Kidney (tissue), 14 donors: ENCODE results near the gene ZNF497. TPM values are rescaled to one million over a fixed set of nuclear protein-coding genes. Genes with fewer than 3 reads are reported as not detected.
A peak's percentile ranks its signal among the peaks of the same experiment; 100 is the strongest.

Experiments
- DNase-seq, 5 donors: peaks; one replicate each; pipeline ENCODE4 v3.0.0-alpha.2; 2013 to 2020
- FAIRE-seq: peaks from 2 replicates; lab custom pipeline; 2012; peaks lifted over from hg19 to GRCh38; lab: Jason Lieb, UNC
- H3K27ac ChIP-seq, 2 donors: one replicate each; pipeline ENCODE4 v1.7.0; 2013; ENCODE audit warnings: low read depth in 2 of 2, low read length in 2 of 2, inconsistent platforms in 1 of 2
- H3K27me3 ChIP-seq: one replicate; pipeline ENCODE4 v1.7.1; 2013; ENCODE audit warnings: low read length, inconsistent platforms; ENCODE audit not compliant: control insufficient read depth, insufficient read depth
- H3K36me3 ChIP-seq, 3 donors: one replicate each; pipeline versions ENCODE4 v1.7.0 to v1.7.1; 2013; ENCODE audit warnings: low read length in 3 of 3, control low read depth in 1 of 3, inconsistent platforms in 1 of 3; ENCODE audit not compliant: insufficient read depth in 3 of 3, control insufficient read depth in 2 of 3
- H3K4me1 ChIP-seq, 3 donors: one replicate each; pipeline versions ENCODE4 v1.7.0 to v1.7.1; 2013; ENCODE audit warnings: low read length in 3 of 3, inconsistent platforms in 1 of 3, low read depth in 1 of 3; ENCODE audit not compliant: control insufficient read depth in 2 of 3, insufficient read depth in 2 of 3
- H3K4me3 ChIP-seq, 3 donors: one replicate each; pipeline versions ENCODE4 v1.7.0 to v1.8.1; 2013; ENCODE audit warnings: low read length in 3 of 3, control low read depth in 1 of 3, inconsistent platforms in 1 of 3
- H3K9ac ChIP-seq, 3 donors: one replicate each; pipeline versions ENCODE4 v1.7.0 to v1.7.1; 2013; ENCODE audit warnings: low read length in 3 of 3, control low read depth in 1 of 3, inconsistent platforms in 1 of 3
- H3K9me3 ChIP-seq, 3 donors: one replicate each; pipeline versions ENCODE4 v1.7.0 to v1.7.1; 2013; ENCODE audit warnings: low read length in 3 of 3, control low read depth in 1 of 3, inconsistent platforms in 1 of 3; ENCODE audit not compliant: control insufficient read depth in 2 of 3, insufficient read depth in 1 of 3
- CTCF ChIP-seq: IDR thresholded peaks from 3 replicates; pipeline ENCODE4 v1.5.1; 2012; ENCODE audit warnings: mild to moderate bottlenecking, moderate library complexity, borderline replicate concordance; ENCODE audit not compliant: insufficient read depth; ENCODE audit errors: extremely low read depth
- intact Hi-C: fragments of 100-400 bp; cut with DNase I; formaldehyde crosslinking; loops from one replicate; pipeline ENCODE4 v1.11.1; 2022
- polyA plus RNA-seq: library from polyadenylated mRNA; stranded (reverse); fragments of 350-450 nt; fragmentation: Illumina TruSeq; extraction: RNeasy Lipid Tissue Mini Kit (QIAGEN cat#74804); gene quantifications from one replicate; pipeline ENCODE4 v1.2.3, GENCODE V29; 2014; ENCODE audit warnings: low read depth, low replicate concordance; ENCODE audit not compliant: insufficient read depth
- total RNA-seq: library from RNA; stranded (reverse); fragmentation: NEBNext Ultra II Directional; extraction: Animal tissue kit (Norgen Biotek cat#: 25700); gene quantifications from one replicate; pipeline ENCODE4 v1.2.1, GENCODE V29; 2021
- donor health status: control.
- donor health status: control.
- donor health status: control.
- donor health status: control.
- donor health status: control.
- donor health status: DM: yes; HTN: yes; CAD: no.
- donor health status: Normal renal cell carcinoma (clear cell type).

The ZNF497 gene
- total and polyA plus RNA-seq, 2 donors from 2014 or later = 1.7 to 5.0 TPM

- Histone ChIP-seq H3K9me3 (no peaks in the 10 kb centered on the region), H3K27ac (no peak overlapping the region), H3K4me3 (no peak overlapping the region), H3K4me1 (no peaks in the 10 kb centered on the region), H3K36me3 (peaks cover 3 to 11% (median 8%) of the 10 kb centered on the region in 3 donors), H3K9ac (no peak overlapping the region), H3K27me3 (no peaks in the 10 kb centered on the region)
- TF ChIP-seq CTCF = no peak
- intact Hi-C loops = no loop called here
- FAIRE-seq (no peak), DNase-seq (no peak)
Observed at GRCh38 chr19:58319241-58319640, 43.3 kb downstream of the ZNF497 start.

DNA sequence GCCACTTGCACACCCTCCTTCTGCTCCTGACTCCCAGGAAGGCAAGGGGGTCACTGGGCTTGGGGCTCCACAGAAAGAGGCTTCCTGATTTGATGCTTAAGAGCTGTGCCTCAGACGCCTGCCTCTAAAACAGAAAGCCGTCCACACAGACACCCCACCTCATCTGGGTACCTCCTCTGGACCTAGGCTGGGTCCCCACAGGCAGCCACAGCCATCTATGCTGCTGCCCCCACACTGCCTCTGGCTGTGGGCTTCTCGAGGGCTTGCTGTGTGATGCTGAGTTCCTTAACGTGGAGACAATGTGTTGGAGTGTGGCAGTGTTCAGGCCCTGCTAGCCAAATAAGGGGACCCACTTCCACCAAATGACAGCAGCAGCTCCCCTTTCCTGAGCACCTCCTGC is 44.3 kb downstream of the ZNF497 start:
- H3K36me3 ChIP-seq = peaks cover 7 to 19% (median 8%) of the 10 kb centered on the region in 3 donors
- no peak overlapping the region for H3K27ac ChIP-seq
- H3K4me1 ChIP-seq = no peaks in the 10 kb centered on the region
- H3K4me3 ChIP-seq = no peak overlapping the region
- no peak for TF ChIP-seq CTCF
- no peaks in the 10 kb centered on the region for H3K9me3 ChIP-seq
- no peak for DNase-seq
- no peak for FAIRE-seq
- intact Hi-C loops = no loop called here
- no peak overlapping the region for H3K9ac ChIP-seq
- no peaks in the 10 kb centered on the region for H3K27me3 ChIP-seq

DNA sequence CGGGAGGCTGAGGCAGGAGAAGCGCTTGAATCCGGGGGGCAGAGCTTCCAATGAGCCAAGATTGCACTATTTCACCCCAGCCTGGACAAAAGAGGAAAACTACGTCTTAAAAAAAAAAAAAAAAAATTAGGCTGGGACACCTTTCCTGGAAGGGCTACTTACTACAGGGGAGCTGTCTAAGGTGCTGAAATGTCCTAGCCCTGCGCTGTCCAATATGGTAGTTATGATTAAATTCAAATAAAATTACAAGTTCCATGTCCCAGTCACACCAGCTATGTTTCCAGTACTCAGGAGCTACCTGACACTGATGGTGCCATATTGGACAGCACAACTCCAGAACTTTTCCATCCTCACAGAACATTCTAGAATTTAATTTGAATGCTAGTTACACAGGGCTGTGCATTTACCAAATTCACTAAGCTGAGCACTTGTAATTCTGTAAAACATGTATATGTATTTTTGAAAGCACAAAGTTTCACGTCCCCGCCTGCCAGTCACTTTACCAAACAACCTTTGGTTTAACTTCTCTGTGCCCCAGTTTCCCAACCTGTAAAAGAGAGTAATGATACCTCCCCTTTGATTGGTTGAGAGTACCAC is 45.0 kb downstream of the ZNF497 start:
- peaks cover 10 to 23% (median 12%) of the 10 kb centered on the region in 3 donors for H3K36me3 ChIP-seq
- no peak overlapping the region for H3K9ac ChIP-seq
- TF ChIP-seq CTCF = no peak
- H3K27me3 ChIP-seq = no peaks in the 10 kb centered on the region
- FAIRE-seq = no peak
- DNase-seq = peak in 3 of 5 donors; percentile 31 to 69 (median 66)
- no peak overlapping the region for H3K27ac ChIP-seq
- intact Hi-C loops = no loop called here
- no peak overlapping the region for H3K4me3 ChIP-seq
- H3K4me1 ChIP-seq = no peaks in the 10 kb centered on the region
- H3K9me3 ChIP-seq = no peaks in the 10 kb centered on the region

GRCh38 chr19:58315580-58315979 is 47.0 kb downstream of the ZNF497 start:
- no peak for DNase-seq
- no peak for FAIRE-seq
- H3K4me1 ChIP-seq = no peaks in the 10 kb centered on the region
- H3K27me3 ChIP-seq = no peaks in the 10 kb centered on the region
- intact Hi-C loops = no loop called here
- no peak overlapping the region for H3K27ac ChIP-seq
- H3K4me3 ChIP-seq = no peak overlapping the region
- no peak for TF ChIP-seq CTCF
- H3K36me3 ChIP-seq = peaks cover 13 to 32% (median 21%) of the 10 kb centered on the region in 3 donors
- no peak overlapping the region for H3K9ac ChIP-seq
- H3K9me3 ChIP-seq = no peaks in the 10 kb centered on the region
